Keratinocyte (primary cell): ENCODE data around the gene MTMR1.

Experiments
- EZH2 ChIP-seq: IDR thresholded peaks from one replicate; pipeline ENCODE4 v1.6.1; 2012; ENCODE audit warnings: inconsistent platforms, mild to moderate bottlenecking, low read length, moderate library complexity
- TF ChIP-seq, protein P1 (sequence below), 3 experiments: IDR thresholded peaks in 1 of 3; conservative IDR thresholded peaks in 1 of 3; optimal IDR thresholded peaks in 1 of 3; 2 replicates in 2 of 3; 3 replicates in 1 of 3; pipeline versions ENCODE3 to v1.5.1; 2011; ENCODE audit warnings: low read length in 3 of 3, mild to moderate bottlenecking in 3 of 3, moderate library complexity in 2 of 3, control low read depth in 1 of 3, inconsistent platforms in 1 of 3; ENCODE audit not compliant: insufficient read depth in 2 of 3; ENCODE audit errors: extremely low read depth in 1 of 3

DNA sequence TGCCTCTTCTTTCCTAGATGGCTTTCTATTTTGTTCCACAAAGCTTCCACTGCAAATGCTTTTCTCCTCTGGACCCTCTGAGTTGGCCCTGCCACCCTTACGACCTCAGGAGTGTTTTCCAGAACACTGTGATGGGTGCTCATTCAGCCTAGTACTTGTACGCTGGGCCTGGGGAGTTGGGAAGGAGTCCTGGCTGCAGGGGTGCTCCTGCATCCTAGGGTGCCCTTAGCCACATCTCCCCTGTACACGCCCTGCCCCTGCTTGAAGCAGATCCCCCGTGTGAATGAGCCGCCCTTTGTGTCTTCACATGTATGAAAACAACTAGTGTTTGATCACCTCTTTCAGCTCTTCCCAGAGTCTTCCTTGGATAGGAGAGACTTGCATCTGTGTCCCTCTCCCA, 64.2 kb downstream of the MTMR1 start:
- TF ChIP-seq, protein P1, sequence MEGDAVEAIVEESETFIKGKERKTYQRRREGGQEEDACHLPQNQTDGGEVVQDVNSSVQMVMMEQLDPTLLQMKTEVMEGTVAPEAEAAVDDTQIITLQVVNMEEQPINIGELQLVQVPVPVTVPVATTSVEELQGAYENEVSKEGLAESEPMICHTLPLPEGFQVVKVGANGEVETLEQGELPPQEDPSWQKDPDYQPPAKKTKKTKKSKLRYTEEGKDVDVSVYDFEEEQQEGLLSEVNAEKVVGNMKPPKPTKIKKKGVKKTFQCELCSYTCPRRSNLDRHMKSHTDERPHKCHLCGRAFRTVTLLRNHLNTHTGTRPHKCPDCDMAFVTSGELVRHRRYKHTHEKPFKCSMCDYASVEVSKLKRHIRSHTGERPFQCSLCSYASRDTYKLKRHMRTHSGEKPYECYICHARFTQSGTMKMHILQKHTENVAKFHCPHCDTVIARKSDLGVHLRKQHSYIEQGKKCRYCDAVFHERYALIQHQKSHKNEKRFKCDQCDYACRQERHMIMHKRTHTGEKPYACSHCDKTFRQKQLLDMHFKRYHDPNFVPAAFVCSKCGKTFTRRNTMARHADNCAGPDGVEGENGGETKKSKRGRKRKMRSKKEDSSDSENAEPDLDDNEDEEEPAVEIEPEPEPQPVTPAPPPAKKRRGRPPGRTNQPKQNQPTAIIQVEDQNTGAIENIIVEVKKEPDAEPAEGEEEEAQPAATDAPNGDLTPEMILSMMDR (optimal IDR thresholded peaks at IDR 0.05 in 1 of 3, IDR thresholded peaks at IDR 0.05 in 1 of 3, conservative IDR thresholded peaks at IDR 0.05 in 1 of 3; ENCODE audit: extremely low read depth in 1 of 3, insufficient read depth in 2 of 3, low read length in 3 of 3), result no peak
- TF ChIP-seq EZH2, result no peak
